ENCODE data around the gene KCNMB3. TPM values are rescaled to one million over a fixed set of nuclear protein-coding genes. Genes with fewer than 3 reads are reported as not detected.

The KCNMB3 gene
- total and polyA plus RNA-seq, 2 of the 8 experiments (the other 6 are each of a cell fraction or from before 2014, with no cell fraction given) = 1.7 to 2.0 TPM

- H3K36me3 ChIP-seq (ENCODE audit: control insufficient read depth in 2 of 4, insufficient read depth in 4 of 4, low read length in 3 of 4) = no peaks in the 10 kb centered on the region
- no peak overlapping the region for H3K4me2 ChIP-seq (ENCODE audit: insufficient read depth in 1 of 2, low read depth in 2 of 2, low read length in 2 of 2)
- no peak overlapping the region for H3K9ac ChIP-seq (replicated peaks in 1 of 4; ENCODE audit: extremely low read depth in 1 of 4, low read depth in 3 of 4, low read length in 3 of 4)
- no peak overlapping the region for H2BK120ac ChIP-seq (replicated peaks; ENCODE audit: low read depth, low read length)
- peaks cover 0 to 4% (median 0%) of the 10 kb centered on the region in 4 experiments; a peak in 1 of 7 replicates for H3K4me1 ChIP-seq (replicated peaks in 1 of 4; ENCODE audit: control insufficient read depth in 3 of 4, insufficient read depth in 4 of 4, low read length in 3 of 4)
- H3K79me1 ChIP-seq (ENCODE audit: low read depth, low read length) = no peaks in the 10 kb centered on the region
- no peak for DNase-seq (ENCODE audit: low read depth in 1 of 2, low spot score in 2 of 2)
- H3K4ac ChIP-seq (replicated peaks; ENCODE audit: insufficient read length, low read depth, low read length) = no peak overlapping the region
- H3K23ac ChIP-seq (ENCODE audit: insufficient read length) = no peak overlapping the region
- no peak for FAIRE-seq
- no peak overlapping the region for H2BK20ac ChIP-seq (ENCODE audit: low read length)
- H2AFZ ChIP-seq (ENCODE audit: low read length) = no peak overlapping the region
- H3K14ac ChIP-seq (ENCODE audit: insufficient read length) = no peak overlapping the region
- CTCF ChIA-PET (ENCODE audit: partially characterized antibody) = interaction anchor here (0.6 to 1.2 kb wide), 2 partner anchors 9 to 45 kb away, joined by 3 to 5 read pairs; no protein-coding TSS in a partner anchor
- no peaks in the 10 kb centered on the region for H4K20me1 ChIP-seq (replicated peaks in 1 of 2; ENCODE audit: control insufficient read depth in 1 of 2, insufficient read depth in 2 of 2, low read length in 2 of 2)
- no peaks in the 10 kb centered on the region for H3K79me2 ChIP-seq (ENCODE audit: control insufficient read depth in 1 of 2, insufficient read depth in 2 of 2, low read length in 2 of 2)
- no peaks in the 10 kb centered on the region for H3K9me3 ChIP-seq (ENCODE audit: insufficient read depth in 2 of 2, low read depth in 1 of 2, low read length in 1 of 2)
- no peak overlapping the region for H4K5ac ChIP-seq (ENCODE audit: insufficient read length, low read depth, low read length)
- H3K4me3 ChIP-seq (ENCODE audit: extremely low read depth in 1 of 4, insufficient read depth in 2 of 4, low read depth in 3 of 4, low read length in 4 of 4) = no peak overlapping the region
- no peak overlapping the region for H4K8ac ChIP-seq (ENCODE audit: extremely low read depth, insufficient read depth, low read length)
- H3K56ac ChIP-seq (replicated peaks; ENCODE audit: insufficient read length, low read depth, low read length) = no peak overlapping the region
- no peak overlapping the region for H2BK12ac ChIP-seq (ENCODE audit: low read depth, low read length)
- H2BK5ac ChIP-seq (ENCODE audit: low read depth, low read length) = no peak overlapping the region
- no peak overlapping the region for H3K18ac ChIP-seq (ENCODE audit: extremely low read depth, low read length)
- H4K91ac ChIP-seq (replicated peaks; ENCODE audit: insufficient read length, low read length) = no peak overlapping the region
- H2AK5ac ChIP-seq (ENCODE audit: low read depth, low read length) = no peak overlapping the region
- H3K23me2 ChIP-seq (ENCODE audit: low read depth, low read length) = no peaks in the 10 kb centered on the region
- WGBS, 2 experiments (ENCODE audit: extremely low coverage in 1 of 2, insufficient coverage in 1 of 2, insufficient read length in 1 of 2, insufficient replicate concordance in 2 of 2, low coverage in 1 of 2, low lambda C conversion rate in 2 of 2, missing lambda C conversion rate in 1 of 2) = 95% methylated on average over 3 of the region's 3 CpGs; no CpG with 5 or more reads in 1 of the 2 experiments
- H2BK15ac ChIP-seq (ENCODE audit: low read length) = no peak overlapping the region
- H3K27ac ChIP-seq (ENCODE audit: low read depth, low read length) = no peak overlapping the region
- POLR2A ChIA-PET (ENCODE audit: partially characterized antibody) = no interaction called here
- TF ChIP-seq KDM1A (IDR thresholded peaks at IDR 0.05; ENCODE audit: borderline replicate concordance, low read length) (no peak), EGR1 (IDR thresholded peaks at IDR 0.05; ENCODE audit: borderline replicate concordance, low read depth, low read length) (no peak), SP1 (IDR thresholded peaks at IDR 0.05; ENCODE audit: low read depth, low read length) (no peak), MAFK (IDR thresholded peaks at IDR 0.05; ENCODE audit: low read depth, low read length) (no peak)
- H3K27me3 ChIP-seq (replicated peaks in 1 of 4; ENCODE audit: control insufficient read depth in 3 of 4, extremely low read depth in 1 of 4, insufficient read depth in 3 of 4, low read length in 3 of 4) = no peaks in the 10 kb centered on the region
Measured at GRCh38 chr3:179276743-179277142, 25.8 kb upstream of the KCNMB3 start.
